ENCODE data around the gene RRP9.

RRP9 gene

DNA sequence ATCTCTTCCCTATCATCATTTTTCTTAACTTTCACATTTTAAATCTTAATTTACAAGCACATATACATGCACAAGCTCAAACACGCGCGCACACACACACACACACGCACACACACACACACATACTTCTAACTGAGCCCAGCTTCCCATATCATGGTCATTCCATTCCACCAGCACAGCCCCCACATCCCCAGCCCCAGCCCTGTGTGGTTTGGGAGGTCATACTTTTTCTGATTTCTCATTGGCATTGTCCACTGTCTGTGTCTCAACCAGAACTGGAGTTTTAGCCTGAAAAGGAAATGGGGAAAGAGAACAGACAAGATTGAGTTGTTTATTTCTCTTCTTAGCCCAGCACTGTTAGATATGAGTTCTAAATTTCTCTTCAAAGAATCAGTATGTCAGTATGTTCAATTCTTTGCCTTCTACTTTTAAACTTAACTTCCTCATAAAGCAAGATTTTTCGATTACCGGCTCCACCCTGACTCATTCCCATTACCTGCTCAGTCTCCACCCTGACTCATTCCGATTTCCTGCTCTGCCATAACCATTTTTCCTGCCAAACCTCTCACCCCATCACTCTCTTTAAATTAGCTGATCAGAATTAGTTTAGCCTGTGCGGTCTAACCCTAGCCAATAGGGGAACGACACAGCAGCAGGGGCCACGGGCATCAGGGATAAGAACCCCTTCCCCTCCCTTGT, 44.9 kb downstream of the RRP9 start:
- no peak for FAIRE-seq

DNA sequence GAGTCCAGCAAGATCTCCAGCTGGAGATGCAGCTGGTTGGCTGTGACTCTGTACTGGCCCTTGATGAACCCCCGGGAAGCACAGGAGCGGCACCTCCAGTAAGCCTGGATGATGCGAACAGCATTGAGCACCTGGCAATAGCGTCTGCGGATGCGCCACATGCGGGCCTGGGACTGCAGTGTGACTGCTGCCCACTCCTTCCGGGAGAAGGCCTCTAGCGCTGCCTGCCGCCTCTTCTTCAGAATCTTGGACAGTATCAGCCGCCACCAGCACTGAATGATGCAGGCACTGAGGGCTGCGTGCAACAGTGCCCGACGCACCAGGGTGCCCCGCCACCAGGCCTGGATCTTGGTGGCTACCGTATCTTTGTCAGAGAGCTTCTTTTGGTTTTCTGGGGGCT, 46.8 kb downstream of the RRP9 start:
- no peak for FAIRE-seq

DNA sequence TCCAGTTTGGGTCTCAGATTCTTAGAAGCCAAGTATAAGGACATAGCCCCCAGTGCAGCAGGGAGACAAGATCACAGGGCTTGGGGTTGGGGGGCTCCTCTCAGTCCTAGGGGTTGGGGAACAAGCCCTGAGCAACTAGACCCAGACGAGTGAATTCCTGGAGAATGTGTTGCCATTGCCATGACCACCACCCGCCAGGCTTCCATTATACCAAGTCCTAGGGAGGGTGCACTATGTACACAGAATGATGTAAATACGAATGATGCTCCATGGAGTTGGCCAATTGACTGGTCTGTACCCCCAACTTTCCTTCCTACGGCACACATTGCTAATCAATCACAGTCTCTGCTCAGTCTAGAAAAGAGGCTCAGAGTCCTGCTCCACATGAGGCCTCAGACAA, 47.3 kb downstream of the RRP9 start:
- FAIRE-seq: no peak

DNA sequence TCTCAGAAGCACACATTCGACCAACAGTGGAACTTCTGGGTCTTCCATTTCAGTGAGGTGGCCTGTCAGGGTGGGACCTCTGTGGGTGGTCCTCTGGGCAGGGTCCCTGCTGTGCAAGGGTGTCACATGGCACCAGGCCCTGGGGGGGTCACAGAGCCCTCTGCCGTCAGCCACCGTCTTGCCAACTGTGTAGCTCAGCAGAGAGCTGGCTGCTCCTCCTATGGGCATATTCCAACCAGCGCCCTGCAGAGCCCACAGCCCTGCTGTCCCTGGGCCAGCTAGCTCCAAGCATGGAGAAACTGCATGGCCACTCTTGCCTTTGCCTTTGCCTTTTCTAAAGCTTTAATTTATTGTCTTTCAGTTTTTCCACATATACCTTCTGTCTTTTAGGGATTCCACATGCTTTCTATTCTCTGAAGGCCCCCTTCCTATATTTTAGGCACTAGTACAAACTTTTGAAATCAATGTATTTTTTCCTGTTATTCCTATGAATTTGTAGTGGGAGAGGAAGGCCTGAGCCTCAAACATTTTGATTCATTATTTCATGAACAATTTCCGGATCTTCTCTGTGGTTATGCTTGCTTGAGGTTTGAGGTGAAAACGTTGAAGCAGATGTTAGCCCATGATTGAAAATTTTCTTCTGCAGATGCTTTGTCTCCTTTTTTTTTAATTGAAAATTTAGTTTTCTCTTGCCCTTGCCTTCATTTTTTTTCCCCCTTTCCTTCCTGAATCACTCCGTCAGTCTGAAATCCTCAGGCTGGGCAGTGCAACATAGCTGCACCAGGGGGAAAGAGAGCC, 50.3 kb downstream of the RRP9 start:
- no peak for FAIRE-seq

DNA sequence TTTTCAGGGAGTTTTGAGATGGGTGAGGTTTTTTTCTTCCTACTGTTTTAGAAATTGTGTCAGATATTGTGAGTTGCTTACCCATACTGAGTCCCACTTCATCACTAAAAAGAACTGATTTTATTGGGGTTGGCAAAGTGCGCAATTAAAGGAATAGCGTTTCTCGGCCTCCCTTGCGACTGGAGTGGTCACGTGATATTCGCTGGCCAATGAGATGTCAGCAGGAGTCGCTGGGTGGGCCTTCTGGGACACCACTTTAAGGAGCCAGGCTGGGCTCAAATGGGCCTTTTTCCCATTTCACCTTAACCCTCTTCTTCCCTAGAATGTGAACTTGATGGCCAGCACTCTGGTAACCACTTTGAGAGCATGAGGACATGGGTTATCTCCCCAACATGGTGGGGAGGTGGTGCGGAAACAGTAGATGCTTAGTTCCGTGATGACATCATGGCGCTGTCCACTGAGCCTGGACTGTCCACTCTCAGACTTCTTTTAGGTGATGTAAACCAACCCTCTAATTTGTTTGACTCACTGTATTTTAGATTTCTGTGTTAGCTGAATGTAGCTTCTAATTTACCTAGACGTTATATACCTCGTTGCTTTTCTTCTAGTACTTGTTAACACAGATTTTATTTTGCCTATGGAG, 53.1 kb downstream of the RRP9 start:
- FAIRE-seq: no peak

DNA sequence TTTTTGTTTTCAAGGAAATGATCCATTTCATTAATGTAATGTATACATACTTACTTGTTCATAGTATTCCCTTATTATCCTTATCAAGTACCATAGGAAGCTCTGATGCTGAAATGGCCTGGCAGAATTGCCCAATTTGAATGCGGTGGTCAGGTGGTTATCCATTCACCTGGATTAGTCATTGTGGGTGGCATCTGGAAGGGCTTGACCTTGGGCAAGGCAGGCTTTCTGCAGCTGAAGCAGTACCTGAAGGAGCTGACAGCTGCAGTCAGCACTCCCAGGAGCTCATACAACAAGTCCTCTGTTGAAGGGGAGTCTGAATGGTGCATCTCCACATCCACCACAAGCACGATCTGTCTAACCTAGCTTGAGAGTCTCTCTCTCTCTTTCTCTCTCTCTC, 54.1 kb downstream of the RRP9 start:
- no peak for FAIRE-seq

DNA sequence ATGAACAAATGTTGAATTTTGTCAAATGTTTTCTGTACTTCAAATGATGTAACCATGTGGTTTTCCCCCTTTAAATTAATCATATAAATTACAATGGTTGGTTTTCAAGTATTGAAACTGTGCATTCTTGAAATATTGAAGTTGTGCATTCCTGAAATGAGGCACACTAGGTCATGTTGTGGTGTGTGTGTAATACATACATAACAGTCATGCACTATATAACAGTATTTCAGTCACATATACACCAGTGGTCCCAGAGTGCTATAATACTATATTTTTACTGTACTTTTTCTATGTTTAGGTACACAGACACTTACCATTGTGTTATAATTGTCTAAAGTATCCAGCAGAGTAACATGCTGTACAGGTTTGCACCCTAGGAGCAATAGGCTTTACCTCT, 55.3 kb downstream of the RRP9 start:
- FAIRE-seq: no peak
